ENCODE measurements around the gene FDX2. TPM values are rescaled to one million over a fixed set of nuclear protein-coding genes. Genes with fewer than 3 reads are reported as not detected.
"Not testable (repeated sequence)": the region's sequence is repeated elsewhere in the genome, so short reads cannot be mapped to it uniquely, and the experiment has no call there.

The FDX2 gene
- total RNA-seq (2014; rRNA removed; shearing (Covaris generic)) = 33.0 and 50.1 TPM in 2 replicates

DNA sequence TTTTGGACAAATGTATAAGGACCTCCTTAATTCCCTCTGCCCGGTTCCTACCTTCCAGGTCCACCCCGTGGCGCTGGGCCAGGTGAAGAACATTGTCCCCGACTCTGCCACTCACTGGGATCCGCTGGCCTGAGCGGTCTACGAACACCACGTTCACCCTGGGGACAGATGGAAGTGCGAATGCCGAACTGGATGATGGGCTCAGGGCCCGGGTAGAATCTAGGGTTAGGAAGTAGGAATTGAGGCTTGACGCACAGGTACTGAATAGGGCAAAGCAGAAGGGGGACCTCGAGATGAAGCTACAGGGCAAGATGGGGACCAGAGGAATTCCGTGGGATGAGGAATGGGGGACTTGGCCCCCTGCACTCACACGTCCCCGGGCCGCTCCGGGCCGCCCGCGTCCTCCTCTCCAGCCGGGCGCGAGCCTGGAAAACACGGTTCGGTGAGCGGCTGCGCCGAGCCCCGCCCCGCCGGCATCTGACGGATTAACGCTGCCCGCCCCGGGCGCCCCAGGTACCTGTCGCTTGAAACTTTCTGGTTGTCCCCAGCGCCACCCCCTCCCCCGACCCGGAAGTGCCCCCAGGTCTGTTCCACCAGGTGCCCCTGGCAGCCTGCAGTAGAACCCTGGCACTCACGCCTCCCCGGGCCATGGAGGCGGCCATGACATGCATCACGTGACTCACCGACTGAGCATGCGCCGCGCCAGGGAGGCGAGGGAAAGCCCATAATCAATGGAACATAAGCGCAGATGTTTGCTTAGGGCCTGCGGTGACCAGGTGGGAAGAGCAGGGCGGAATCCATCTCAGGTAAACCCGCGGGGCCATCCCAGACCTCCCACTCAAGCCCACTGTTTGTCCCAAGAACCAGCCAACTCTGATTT, at the start of gene FDX2:
Gene FDX2 (minus strand): TSS at position 681 of the 880 bp plus-strand sequence. CDS start 19 bp downstream, at position 662.
- peak; percentile 74 for DNase-seq (ENCODE audit: low read depth)

GRCh38 chr19:10365518-10365917, 49.7 kb upstream of the FDX2 start:
- DNase-seq (ENCODE audit: low read depth) = no peak

DNA sequence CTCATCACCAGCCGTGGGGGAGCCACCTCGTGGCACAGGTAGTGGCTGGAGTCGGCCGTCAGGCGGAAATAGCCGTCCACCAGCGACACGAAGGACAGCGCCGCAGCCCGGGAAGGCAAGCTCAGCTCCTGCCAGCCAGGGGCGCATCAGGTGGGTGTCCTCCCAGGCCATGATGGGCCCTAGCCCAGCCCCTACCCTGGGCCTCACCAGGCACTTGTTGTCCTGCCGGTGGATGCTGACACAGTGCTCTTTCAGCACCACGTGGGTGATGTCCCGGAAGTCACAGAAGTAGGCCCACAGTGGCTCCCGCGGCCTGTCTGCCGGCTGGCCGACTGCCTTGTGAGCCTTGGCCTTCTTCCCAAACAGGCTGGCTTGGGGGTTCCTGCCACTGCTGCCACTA, 48.8 kb upstream of the FDX2 start:
- no peak for DNase-seq (ENCODE audit: low read depth)

- peak; percentile 60 for DNase-seq (ENCODE audit: low read depth)
Observed at GRCh38 chr19:10363789-10364281, 48.0 kb upstream of the FDX2 start.

DNA sequence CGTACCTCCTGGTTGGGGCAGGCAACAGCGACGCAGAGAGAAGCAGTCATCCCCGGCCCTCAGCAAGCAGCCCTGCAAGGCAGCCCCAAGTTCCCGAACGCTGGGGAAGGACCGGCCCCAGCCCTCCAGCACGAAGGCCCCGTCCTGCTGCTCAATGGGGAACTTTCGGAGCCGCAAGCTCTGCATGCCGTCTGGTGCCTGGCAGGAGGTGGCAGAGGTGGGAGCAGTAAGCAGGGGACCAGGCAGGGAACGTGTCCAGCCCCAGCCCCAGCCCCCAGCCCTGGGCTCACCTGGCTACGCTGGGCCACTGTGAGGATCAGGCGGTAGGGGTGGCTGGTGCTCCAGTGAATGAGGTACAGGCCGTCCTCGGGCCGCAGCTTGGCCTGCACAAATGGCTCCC, 46.4 kb upstream of the FDX2 start:
- no peak for DNase-seq (ENCODE audit: low read depth)

- DNase-seq (ENCODE audit: low read depth) = no peak
Observed at GRCh38 chr19:10361569-10362011, 45.8 kb upstream of the FDX2 start.

DNA sequence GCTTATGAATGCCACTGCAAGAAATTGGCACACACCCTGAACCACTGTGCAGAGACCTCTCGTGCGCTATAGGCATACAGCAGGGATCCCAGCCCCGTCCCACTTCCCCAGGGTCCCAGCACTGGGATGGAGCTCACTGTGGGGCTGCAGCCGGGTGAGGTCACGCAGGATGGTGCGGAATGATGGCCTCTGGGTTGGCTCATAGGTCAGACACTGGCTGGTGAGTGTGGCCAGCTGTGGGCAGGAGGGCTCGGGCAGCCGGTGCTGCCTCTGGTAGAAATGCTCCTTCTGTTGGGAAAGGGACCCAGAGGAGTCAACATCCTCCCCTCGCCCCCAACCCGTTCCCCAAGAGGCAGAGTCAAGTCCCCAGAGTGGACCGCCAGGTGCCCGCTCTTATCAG, 40.6 kb upstream of the FDX2 start:
- no peak for DNase-seq (ENCODE audit: low read depth)

DNA sequence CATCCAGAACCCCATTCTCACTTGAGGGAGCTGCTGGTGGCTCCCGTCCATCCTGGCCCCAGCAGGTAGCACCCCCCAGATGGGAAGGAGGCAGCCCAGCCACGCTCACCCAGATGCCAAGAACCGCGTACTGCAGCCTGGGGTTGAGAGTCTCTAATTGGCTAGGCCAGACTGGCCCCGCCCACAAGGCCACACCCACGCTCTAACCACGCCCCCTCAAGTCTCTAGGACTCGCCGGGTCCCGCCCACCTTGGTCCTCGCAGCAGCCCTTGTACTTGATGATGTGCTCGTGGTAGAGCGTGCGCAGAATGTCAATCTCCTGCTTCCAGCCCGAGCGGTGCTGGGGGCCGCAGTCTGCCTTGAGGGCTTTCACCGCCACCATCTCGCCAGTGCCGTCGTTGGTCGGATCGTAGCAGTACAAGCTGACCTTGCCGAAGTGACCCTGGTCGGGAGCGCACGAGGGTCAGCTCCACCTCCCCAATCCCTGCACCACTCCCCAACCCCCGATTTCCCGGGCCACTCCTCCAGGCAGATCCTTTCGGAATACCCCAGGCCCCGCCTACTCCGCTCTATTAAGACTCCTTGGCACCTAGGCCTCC, 38.1 kb upstream of the FDX2 start:
- no peak for DNase-seq (ENCODE audit: low read depth)

GRCh38 chr19:10352764-10353671, 37.2 kb upstream of the FDX2 start:
- DNase-seq (ENCODE audit: low read depth) = no peak

DNA sequence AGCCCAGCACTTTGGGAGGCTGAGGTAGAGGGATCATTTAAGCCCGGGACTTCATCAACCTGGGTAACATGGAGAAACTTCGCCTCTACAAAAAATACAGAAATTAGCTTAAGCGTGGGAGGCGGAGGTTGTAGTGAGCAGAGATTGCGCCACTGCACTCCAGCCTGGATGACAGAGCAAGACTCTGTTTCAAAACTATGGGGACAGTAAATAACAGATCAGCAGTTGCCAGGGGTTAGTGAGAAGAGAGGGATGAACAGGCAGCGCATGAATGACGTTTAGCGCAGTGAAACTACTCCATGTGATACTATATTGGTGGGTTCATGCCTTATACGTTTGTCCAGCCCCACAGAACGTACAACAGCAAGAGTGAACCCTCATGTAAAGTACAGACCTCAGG, 30.7 kb upstream of the FDX2 start:
- DNase-seq (ENCODE audit: low read depth) = no peak

DNA sequence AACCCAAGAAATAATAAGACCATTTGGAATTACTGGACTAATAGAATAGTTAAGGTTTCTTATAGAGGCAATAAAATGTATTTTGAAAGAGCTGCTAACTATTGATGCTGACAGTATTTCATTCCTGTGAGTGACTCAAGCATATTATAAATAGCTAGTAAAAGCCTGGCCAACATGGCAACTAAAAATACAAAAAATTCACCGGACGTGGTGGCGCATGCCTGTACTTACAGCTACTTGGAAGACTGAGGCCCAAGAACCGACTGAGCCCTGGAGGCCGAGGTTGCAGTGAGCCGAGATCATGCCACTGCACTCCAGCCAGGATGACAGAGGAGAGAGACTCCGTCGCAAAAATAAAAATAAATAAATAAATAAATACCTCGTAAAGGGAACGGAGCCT, 29.0 kb upstream of the FDX2 start:
- DNase-seq (ENCODE audit: low read depth) = no peak

DNA sequence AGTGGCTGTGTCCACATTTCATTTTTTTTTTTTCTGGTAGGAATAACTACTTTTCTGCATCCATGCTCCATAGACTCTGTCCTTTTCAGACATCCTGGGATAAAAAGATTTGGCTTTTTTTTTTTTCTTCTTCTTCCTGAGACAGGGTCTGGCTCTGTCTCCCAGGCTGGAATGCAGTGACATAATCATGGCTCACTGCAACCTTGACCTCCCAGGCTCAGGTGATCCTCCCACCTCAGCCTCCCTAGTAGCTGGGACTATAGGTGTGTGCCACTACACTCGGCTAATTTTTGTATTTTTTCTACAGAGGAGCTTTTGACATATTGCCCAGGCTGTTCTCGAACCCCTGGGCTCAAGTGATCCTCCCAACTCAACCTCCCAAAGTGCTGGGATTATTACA, 27.7 kb upstream of the FDX2 start:
- no peak for DNase-seq (ENCODE audit: low read depth)

DNA sequence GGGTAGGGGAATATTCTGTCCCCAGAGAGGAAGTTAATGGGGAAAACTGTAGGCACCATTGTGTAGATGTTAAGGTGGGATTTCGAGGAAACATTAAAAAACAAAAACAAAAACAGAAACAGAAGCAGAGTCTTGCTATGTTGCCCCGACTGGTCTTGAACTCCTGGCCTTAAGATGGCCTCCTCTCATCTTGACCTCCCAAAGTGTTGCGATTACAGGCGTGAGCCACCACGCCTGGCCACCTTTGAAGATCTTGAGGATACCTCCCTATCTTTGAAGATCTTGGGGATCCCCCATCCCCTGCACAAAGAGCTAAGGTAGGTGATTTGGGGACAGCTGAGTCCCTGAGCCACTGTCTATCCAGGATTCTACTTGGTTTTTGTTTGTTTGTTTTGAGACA, 24.2 kb upstream of the FDX2 start:
- DNase-seq (ENCODE audit: low read depth) = no peak

- no peak for DNase-seq (ENCODE audit: low read depth)
Observed at GRCh38 chr19:10339380-10339960, 23.7 kb upstream of the FDX2 start, which contains the start of gene ICAM3. ICAM3 (minus strand) TSS chr19:10339624; CDS start chr19:10339614, 10 bp downstream.

DNA sequence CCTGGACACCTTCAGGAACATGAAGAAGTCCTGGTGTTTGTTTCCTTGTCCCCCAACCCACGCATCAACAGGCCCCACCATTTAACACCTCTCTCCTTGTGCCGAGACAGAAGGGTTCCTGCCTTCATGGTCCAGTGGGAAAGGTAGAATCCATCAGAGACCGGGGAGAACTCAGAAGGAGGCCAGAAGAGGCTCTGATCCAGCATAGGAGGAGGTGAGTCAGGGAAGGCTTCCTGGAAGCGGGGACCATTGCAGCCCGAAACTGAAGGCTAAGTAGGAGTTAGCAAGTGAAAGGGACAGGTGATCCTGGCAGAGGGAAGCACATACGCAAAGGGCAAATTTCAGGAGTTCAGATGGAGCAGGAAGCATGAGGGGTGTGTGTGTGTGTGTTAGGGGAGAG, 23.1 kb upstream of the FDX2 start:
- no peak for DNase-seq (ENCODE audit: low read depth)

DNA sequence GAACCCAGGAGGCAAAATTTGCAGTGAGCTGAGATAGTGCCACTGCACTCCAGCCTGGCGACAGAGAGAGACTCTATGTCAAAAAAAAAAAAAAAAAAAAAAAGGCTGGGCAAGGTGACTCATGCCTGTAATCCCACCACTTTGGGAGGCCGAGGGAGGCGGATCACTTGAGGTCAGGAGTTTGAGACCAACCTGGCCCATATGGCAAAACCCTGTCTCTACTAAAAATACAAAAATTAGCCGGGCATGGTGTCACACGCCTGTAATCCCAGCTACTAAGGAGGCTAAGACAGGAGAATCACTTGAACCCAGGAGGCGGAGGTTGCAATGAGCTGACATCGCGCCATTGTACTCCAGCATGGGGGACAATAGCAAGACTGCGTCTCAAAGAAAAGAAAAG, 20.9 kb upstream of the FDX2 start:
- not testable (repeated sequence) for DNase-seq (ENCODE audit: low read depth)

DNA sequence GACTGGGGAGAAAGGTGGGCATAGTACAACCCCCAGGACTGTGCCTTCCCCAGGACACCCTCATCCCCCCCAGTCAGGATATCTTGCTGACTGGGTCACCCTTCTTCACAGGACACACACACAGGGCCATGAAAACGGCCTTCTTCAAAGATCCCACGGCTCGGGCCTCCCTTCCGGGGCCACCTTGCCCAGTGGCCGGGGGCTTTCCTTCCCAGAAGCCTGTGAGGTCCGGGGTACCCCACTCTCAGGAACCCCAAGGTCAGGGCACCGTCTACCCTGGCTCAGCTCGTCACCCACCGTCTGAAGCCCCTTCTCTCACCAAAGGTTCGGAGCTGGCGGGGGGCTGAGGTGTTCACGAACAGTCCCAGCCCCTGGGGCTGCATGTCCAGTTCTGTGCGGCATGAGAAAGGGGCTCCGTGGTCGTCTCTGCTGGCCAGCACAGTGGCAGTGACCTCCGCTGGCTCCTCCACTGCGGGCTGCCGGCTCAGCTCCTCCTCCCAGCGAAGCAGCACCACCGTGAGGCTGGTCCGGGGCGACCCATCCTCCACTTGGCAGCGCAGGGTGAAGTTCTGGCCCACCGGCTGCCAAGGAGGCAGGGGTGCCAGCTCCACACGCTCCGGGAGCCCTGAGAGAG, 19.7 kb upstream of the FDX2 start:
- no peak for DNase-seq (ENCODE audit: low read depth)

DNA sequence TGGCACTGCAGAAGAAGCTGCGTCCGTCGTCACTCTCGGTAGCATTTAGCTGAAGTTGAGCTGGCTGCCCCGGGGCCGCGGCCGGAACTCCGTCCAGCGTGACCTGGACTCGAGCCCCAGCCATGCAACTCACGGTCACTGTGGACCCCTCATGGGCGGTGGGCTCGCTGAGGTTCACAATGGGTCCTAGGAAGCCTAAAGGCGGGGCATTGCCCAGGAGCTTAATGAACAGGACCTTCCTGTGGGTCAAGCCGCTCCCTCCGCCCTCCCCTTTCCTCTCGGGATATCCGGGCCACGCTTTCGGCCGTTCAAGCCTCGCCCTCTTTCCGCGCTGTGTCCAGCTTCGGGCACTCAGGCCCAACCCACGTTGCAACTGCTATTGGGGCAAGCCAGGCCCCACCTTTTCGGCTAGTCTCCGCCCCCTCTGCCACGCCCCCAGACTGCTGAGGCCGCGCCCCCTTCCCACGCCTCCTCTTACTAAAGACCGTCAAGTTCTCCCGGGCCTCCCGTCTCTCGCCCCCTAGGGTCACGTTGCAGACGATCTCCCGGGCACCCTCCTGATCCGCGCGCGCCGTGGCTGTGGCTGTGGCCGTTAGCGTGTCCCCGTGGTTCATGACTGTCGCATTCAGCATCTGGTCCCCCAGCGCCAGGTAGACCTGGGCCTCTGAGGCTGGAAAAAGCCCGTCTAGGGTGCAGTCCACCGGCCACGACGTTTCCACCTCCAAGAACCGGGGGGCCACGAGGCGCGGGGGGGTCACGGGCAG, 19.0 kb upstream of the FDX2 start:
- peak; percentile 96 for DNase-seq (ENCODE audit: low read depth)

DNA sequence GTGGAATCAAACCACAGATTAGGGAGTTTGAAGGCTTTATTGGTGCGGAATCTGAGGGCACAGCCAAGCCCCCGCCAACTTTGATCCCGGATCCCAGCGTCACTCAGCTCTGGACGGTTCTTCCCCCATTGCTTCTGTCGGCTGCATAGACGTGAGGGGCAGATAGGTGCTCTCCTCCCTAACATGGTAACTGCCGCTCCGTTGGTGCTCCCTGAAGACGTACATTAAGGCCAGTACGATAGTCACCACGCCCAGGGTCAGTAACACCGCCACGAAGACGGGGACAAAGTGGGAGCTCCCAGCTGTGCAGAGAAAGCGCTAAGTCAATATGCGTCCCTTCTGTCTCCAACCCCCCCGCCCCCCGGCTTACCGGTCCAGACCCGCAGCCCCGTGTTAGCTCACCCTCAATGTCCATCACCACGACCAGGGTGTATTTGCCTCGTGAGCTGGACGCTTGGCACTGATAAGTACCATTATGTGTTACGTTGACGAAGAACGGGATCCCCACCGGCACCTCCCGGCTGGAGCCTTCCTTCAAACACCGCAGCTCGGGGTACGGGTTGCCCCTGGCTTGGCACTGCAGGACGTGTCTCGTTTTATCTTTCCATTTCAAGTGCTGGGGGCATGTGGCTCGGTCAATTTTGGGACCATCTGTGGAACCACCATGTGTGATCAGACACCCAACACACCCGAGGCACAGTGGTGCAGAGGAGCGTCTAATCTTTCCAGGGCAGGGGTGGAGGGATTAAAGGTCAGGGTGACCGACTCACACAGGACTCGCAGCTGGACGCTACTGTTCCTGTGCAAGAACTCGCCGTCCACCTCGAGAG, 18.2 kb upstream of the FDX2 start:
- DNase-seq (ENCODE audit: low read depth) = no peak

All from RPMI7951 (cell line).